8988T (cell line): ENCODE measurements around the gene MICAL3.
"Not testable (repeated sequence)": the region's sequence is repeated elsewhere in the genome, so short reads cannot be mapped to it uniquely, and the experiment has no call there.

ENCODE experiments used
- DNase-seq: peaks from one replicate; pipeline ENCODE4 v3.0.0; 2011

MICAL3 gene

GRCh38 chr22:17880020-17880419 is 144.3 kb downstream of the MICAL3 start:
- DNase-seq: no peak

- DNase-seq: no peak
These were observed 145.4 kb downstream of the MICAL3 start for GRCh38 chr22:17878941-17879340.

GRCh38 chr22:17878186-17878694 is 146.1 kb downstream of the MICAL3 start:
- DNase-seq: no peak

- not testable (repeated sequence) for DNase-seq
These were observed 147.2 kb downstream of the MICAL3 start for GRCh38 chr22:17876878-17877855.

- no peak for DNase-seq
These were observed 148.0 kb downstream of the MICAL3 start for GRCh38 chr22:17876306-17876831.

- DNase-seq: no peak
These were observed 148.7 kb downstream of the MICAL3 start for GRCh38 chr22:17875631-17876030.

- no peak for DNase-seq
These were observed 149.2 kb downstream of the MICAL3 start for GRCh38 chr22:17875156-17875555.

- DNase-seq: no peak
These were observed 150.0 kb downstream of the MICAL3 start for GRCh38 chr22:17874231-17874905.

GRCh38 chr22:17873804-17874203 is 150.6 kb downstream of the MICAL3 start:
- DNase-seq: no peak

- no peak for DNase-seq
These were observed 151.2 kb downstream of the MICAL3 start for GRCh38 chr22:17873116-17873515.

- no peak for DNase-seq
These were observed 151.9 kb downstream of the MICAL3 start for GRCh38 chr22:17872471-17872870.

- DNase-seq: no peak
These were observed 152.5 kb downstream of the MICAL3 start for GRCh38 chr22:17871726-17872458.

- no peak for DNase-seq
These were observed 154.0 kb downstream of the MICAL3 start for GRCh38 chr22:17870407-17870806.

- DNase-seq: no peak
These were observed 154.9 kb downstream of the MICAL3 start for GRCh38 chr22:17869285-17870096.

- DNase-seq: no peak
These were observed 155.6 kb downstream of the MICAL3 start for GRCh38 chr22:17868771-17869170.

GRCh38 chr22:17867160-17867785 is 157.1 kb downstream of the MICAL3 start:
- DNase-seq: no peak

GRCh38 chr22:17866621-17867020 is 157.7 kb downstream of the MICAL3 start:
- no peak for DNase-seq

- no peak for DNase-seq
These were observed 158.2 kb downstream of the MICAL3 start for GRCh38 chr22:17866127-17866526.

- DNase-seq: no peak
These were observed 158.9 kb downstream of the MICAL3 start for GRCh38 chr22:17865183-17866055.
